Endothelial cell of umbilical vein (primary cell): ENCODE measurements around the gene GJB3. TPM values are rescaled to one million over a fixed set of nuclear protein-coding genes. Genes with fewer than 3 reads are reported as not detected.

ENCODE experiments used
- BruUV-seq: library from RNA; stranded (reverse); fragments of 400-500 nt; replicated peaks from 2 replicates; lab custom pipeline; 2021; lab: Mats Ljungman, UMichigan
- CTCF ChIA-PET: fragments of 300-600, 350-600 bp; sonication (Branson Sonifier 250); formaldehyde crosslinking; loops from one replicate; lab custom pipeline; 2021; ENCODE audit warnings: antibody characterized with exemption, inconsistent platforms; lab: Charles Lee
- POLR2A ChIA-PET: fragments of 300-600, 350-600 bp; sonication (Branson Sonifier 250); formaldehyde crosslinking; loops from one replicate; lab custom pipeline; 2021; ENCODE audit warnings: antibody characterized with exemption, inconsistent platforms; lab: Charles Lee
- DNase-seq: peaks from one replicate; pipeline ENCODE4 v3.0.0-alpha.2; 2011; ENCODE audit warnings: low read depth, low spot score
- FAIRE-seq: peaks from 2 replicates; lab custom pipeline; 2011; peaks lifted over from hg19 to GRCh38; lab: Jason Lieb, UNC
- H2AFZ ChIP-seq: 2 replicates; pipeline ENCODE4 v1.6.0; 2012; ENCODE audit warnings: low read depth, low read length, control low read depth, inconsistent platforms
- H3K27ac ChIP-seq: 2 replicates; pipeline ENCODE4 v1.5.1; 2011; ENCODE audit warnings: low read depth, mild to moderate bottlenecking, control low read depth, low read length, moderate library complexity; ENCODE audit not compliant: insufficient read depth
- H3K27me3 ChIP-seq, 2 experiments: 2 replicates each; pipeline versions ENCODE4 v1.6.0 to v1.6.1; 2011; ENCODE audit warnings: low read length in 2 of 2, mixed read lengths in 1 of 2; ENCODE audit not compliant: control insufficient read depth in 2 of 2, insufficient read depth in 2 of 2
- H3K36me3 ChIP-seq, 2 experiments: 2 replicates in 1 of 2; 3 replicates in 1 of 2; pipeline ENCODE4 v1.5.1; 2011; ENCODE audit warnings: low read length in 2 of 2, mild to moderate bottlenecking in 1 of 2, moderate library complexity in 1 of 2; ENCODE audit not compliant: control insufficient read depth in 2 of 2, insufficient read depth in 2 of 2; ENCODE audit errors: extremely low read depth in 1 of 2
- H3K4me1 ChIP-seq: 3 replicates; pipeline ENCODE4 v1.5.1; 2011; ENCODE audit warnings: mild to moderate bottlenecking, low read length; ENCODE audit not compliant: control insufficient read depth, insufficient read depth; ENCODE audit errors: extremely low read depth
- H3K4me2 ChIP-seq: 2 replicates; pipeline ENCODE4 v1.6.1; 2011; ENCODE audit warnings: low read length, control low read depth, mixed read lengths; ENCODE audit not compliant: insufficient read depth
- H3K4me3 ChIP-seq, 3 experiments: fragments of 200-600 bp in 1 of 3; sonication (generic), shearing (Covaris generic) in 1 of 3; replicated peaks in 1 of 3; 2 replicates each; pipeline ENCODE4 v1.5.1; 2011 to 2016; ENCODE audit warnings: control low read depth in 3 of 3, low read length in 3 of 3, mild to moderate bottlenecking in 2 of 3, inconsistent platforms in 1 of 3, low read depth in 1 of 3, moderate library complexity in 1 of 3; ENCODE audit not compliant: insufficient read depth in 1 of 3
- H3K79me2 ChIP-seq: 2 replicates; pipeline ENCODE4 v1.6.0; 2012; ENCODE audit warnings: low read length, inconsistent platforms; ENCODE audit not compliant: control insufficient read depth, insufficient read depth
- H3K9ac ChIP-seq: replicated peaks from 2 replicates; pipeline ENCODE3; 2011; ENCODE audit warnings: low read length, control low read depth; ENCODE audit not compliant: insufficient read depth; ENCODE audit errors: extremely low read depth
- H3K9me1 ChIP-seq: replicated peaks from 3 replicates; pipeline ENCODE4 v1.6.0; 2011; ENCODE audit warnings: mild to moderate bottlenecking, low read length; ENCODE audit not compliant: control insufficient read depth, insufficient read depth; ENCODE audit errors: extremely low read depth
- H3K9me3 ChIP-seq: replicated peaks from 2 replicates; pipeline ENCODE4 v1.5.1; 2012; ENCODE audit warnings: low read length, inconsistent platforms; ENCODE audit not compliant: control insufficient read depth, insufficient read depth
- H4K20me1 ChIP-seq: replicated peaks from 2 replicates; pipeline ENCODE3; 2011; ENCODE audit warnings: mild to moderate bottlenecking, low read length; ENCODE audit not compliant: control insufficient read depth, insufficient read depth; ENCODE audit errors: extremely low read depth
- EZH2 ChIP-seq: IDR thresholded peaks from 2 replicates; pipeline ENCODE4 v1.6.1; 2012; ENCODE audit warnings: borderline replicate concordance, low read depth, mild to moderate bottlenecking, moderate library complexity, low read length, inconsistent platforms; ENCODE audit not compliant: severe bottlenecking
- FOS ChIP-seq: IDR thresholded peaks from 2 replicates; pipeline ENCODE4 v1.6.1; 2011; ENCODE audit warnings: mild to moderate bottlenecking, low read length, moderate library complexity, borderline replicate concordance; ENCODE audit not compliant: insufficient read depth
- GATA2 ChIP-seq: IDR thresholded peaks from 2 replicates; pipeline ENCODE4 v1.7.0; 2011; ENCODE audit warnings: low read depth, mild to moderate bottlenecking, moderate library complexity, mixed read lengths, low read length; ENCODE audit not compliant: insufficient read length, insufficient read depth
- JUN ChIP-seq: IDR thresholded peaks from 2 replicates; pipeline ENCODE4 v1.6.1; 2011; ENCODE audit warnings: borderline replicate concordance, low read depth; ENCODE audit not compliant: insufficient read length, insufficient read depth
- MYC ChIP-seq: IDR thresholded peaks from one replicate; pipeline ENCODE4 v1.6.1; 2011; ENCODE audit warnings: mild to moderate bottlenecking, low read depth, low read length
- POLR2A ChIP-seq: IDR thresholded peaks from 2 replicates; pipeline ENCODE4 v1.6.1; 2012; ENCODE audit warnings: low read depth, mild to moderate bottlenecking, control low read depth, low read length
- POLR2AphosphoS5 ChIP-seq: IDR thresholded peaks from 2 replicates; pipeline ENCODE4 v1.6.1; 2012; ENCODE audit warnings: low read depth, mild to moderate bottlenecking, control low read depth, low read length, moderate library complexity; ENCODE audit not compliant: insufficient read depth
- dilution Hi-C: fragments of 300-500 bp; cut with MboI; formaldehyde crosslinking; loops from one replicate; pipeline ENCODE4 v1.15.0; 2019; ENCODE audit warnings: low sequenced_read_pairs; ENCODE audit not compliant: extremely low pct_ligation_motif_present
- intact Hi-C: fragments of 100-400 bp; cut with micrococcal nuclease; formaldehyde crosslinking; loops from one replicate; pipeline ENCODE4 v1.10.0; 2022
- polyA plus RNA-seq, 4 experiments: library from polyadenylated mRNA; depleted of rRNA in 3 of 4; stranded (reverse) in 3 of 4; unstranded in 1 of 4; fragments of >200 nt; gene quantifications; 2 replicates each; pipeline versions ENCODE4 v1.2.1 to v1.2.3, GENCODE V29; 2011 to 2012; ENCODE audit warnings: missing spikeins in 1 of 4
- total RNA-seq: library from RNA; stranded (reverse); gene quantifications from 2 replicates; pipeline ENCODE4 v1.2.3, GENCODE V29; 2021
- TF ChIP-seq, protein P1 (sequence below): IDR thresholded peaks from 2 replicates; pipeline ENCODE4 v1.6.1; 2011; ENCODE audit not compliant: insufficient read depth, insufficient read length
- TF ChIP-seq, protein P2 (sequence below), 2 donors: IDR thresholded peaks; 1 replicate in 1 of 2; 2 replicates in 1 of 2; pipeline ENCODE4 v1.5.1; 2011; ENCODE audit warnings: low read length in 2 of 2, mild to moderate bottlenecking in 2 of 2, moderate library complexity in 2 of 2, control low read depth in 1 of 2, inconsistent platforms in 1 of 2, low read depth in 1 of 2; ENCODE audit not compliant: insufficient read depth in 1 of 2; ENCODE audit errors: extremely low read depth in 1 of 2

Gene GJB3
- total and polyA plus RNA-seq, 2 donors (not counting 3 experiments of a cell fraction or from before 2014, with no cell fraction given) = not detected

DNA sequence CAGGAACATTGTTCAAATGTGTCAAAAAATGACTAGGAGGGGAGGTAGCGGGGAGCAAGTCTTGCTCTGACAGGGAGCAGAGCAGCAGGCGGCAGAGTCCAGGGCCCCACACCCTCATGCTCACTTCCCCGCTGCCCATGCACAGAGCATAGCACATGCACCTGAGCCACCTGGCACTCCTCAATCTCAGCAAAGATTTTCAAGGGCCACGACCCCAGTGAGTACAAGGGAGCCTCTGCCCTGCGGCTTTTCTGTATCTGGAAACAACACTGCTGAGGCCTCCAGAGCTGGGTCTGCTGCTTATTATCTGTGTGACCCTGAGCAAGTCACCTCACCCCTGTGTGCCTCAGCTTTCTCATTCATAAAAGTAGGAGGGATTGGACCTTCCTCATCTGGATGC, 1.1 kb upstream of the GJB3 start:
- no peak overlapping the region for H2AFZ ChIP-seq
- TF ChIP-seq EZH2 = no peak
- TF ChIP-seq JUN = no peak
- TF ChIP-seq FOS = no peak
- no peak for TF ChIP-seq POLR2A
- TF ChIP-seq GATA2 = no peak
- TF ChIP-seq, protein P1, sequence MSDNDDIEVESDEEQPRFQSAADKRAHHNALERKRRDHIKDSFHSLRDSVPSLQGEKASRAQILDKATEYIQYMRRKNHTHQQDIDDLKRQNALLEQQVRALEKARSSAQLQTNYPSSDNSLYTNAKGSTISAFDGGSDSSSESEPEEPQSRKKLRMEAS = no peak
- TF ChIP-seq, protein P2, sequence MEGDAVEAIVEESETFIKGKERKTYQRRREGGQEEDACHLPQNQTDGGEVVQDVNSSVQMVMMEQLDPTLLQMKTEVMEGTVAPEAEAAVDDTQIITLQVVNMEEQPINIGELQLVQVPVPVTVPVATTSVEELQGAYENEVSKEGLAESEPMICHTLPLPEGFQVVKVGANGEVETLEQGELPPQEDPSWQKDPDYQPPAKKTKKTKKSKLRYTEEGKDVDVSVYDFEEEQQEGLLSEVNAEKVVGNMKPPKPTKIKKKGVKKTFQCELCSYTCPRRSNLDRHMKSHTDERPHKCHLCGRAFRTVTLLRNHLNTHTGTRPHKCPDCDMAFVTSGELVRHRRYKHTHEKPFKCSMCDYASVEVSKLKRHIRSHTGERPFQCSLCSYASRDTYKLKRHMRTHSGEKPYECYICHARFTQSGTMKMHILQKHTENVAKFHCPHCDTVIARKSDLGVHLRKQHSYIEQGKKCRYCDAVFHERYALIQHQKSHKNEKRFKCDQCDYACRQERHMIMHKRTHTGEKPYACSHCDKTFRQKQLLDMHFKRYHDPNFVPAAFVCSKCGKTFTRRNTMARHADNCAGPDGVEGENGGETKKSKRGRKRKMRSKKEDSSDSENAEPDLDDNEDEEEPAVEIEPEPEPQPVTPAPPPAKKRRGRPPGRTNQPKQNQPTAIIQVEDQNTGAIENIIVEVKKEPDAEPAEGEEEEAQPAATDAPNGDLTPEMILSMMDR (IDR thresholded peaks at IDR 0.05; ENCODE audit: extremely low read depth in 1 of 2, insufficient read depth in 1 of 2, low read depth in 1 of 2, low read length in 2 of 2) = no peak
- no peak for TF ChIP-seq MYC
- no peak for TF ChIP-seq POLR2AphosphoS5
- H3K36me3 ChIP-seq = no peaks in the 10 kb centered on the region
- H3K4me2 ChIP-seq = no peak overlapping the region
- no peaks in the 10 kb centered on the region for H3K9me3 ChIP-seq
- no peaks in the 10 kb centered on the region for H3K79me2 ChIP-seq
- H3K4me1 ChIP-seq = no peaks in the 10 kb centered on the region
- no peak overlapping the region for H3K27ac ChIP-seq
- intact Hi-C loops (no loop called here), dilution Hi-C loops (no loop called here)
- CTCF ChIA-PET = interaction anchor here (1.2 kb wide), 1 partner anchor 22 kb away, joined by 3 read pairs; no protein-coding TSS in a partner anchor
- H3K4me3 ChIP-seq = no peak overlapping the region
- H3K27me3 ChIP-seq = peaks cover 27 to 33% of the 10 kb centered on the region in 2 experiments
- no TSS peak for BruUV-seq
- H3K9me1 ChIP-seq = no peaks in the 10 kb centered on the region
- no peak for DNase-seq
- H3K9ac ChIP-seq = no peak overlapping the region
- no peak for FAIRE-seq
- POLR2A ChIA-PET = no interaction called here
- H4K20me1 ChIP-seq = no peaks in the 10 kb centered on the region
